ENCODE results near the gene APH1A. TPM values are rescaled to one million over a fixed set of nuclear protein-coding genes. Genes with fewer than 3 reads are reported as not detected.

Gene APH1A
- total and polyA plus RNA-seq, 2 of the 13 experiments (the other 11 are each of a cell fraction or from before 2014, with no cell fraction given) = 114 to 130 TPM

GRCh38 chr1:150309758-150310508 lies 41.1 kb upstream of the APH1A start:
- POLR2A ChIA-PET = no interaction called here
- 87% methylated on average over 10 of the region's 10 CpGs for WGBS (ENCODE audit: low lambda C conversion rate)
- peaks cover 0 to 15% of the 10 kb centered on the region in 2 experiments; a peak in 1 of 5 replicates for H3K36me3 ChIP-seq (replicated peaks in 1 of 2; ENCODE audit: control insufficient read depth in 1 of 2, insufficient read depth in 2 of 2, low read length in 2 of 2)
- TF ChIP-seq ZNF441 (CRISPR knock-in tag; IDR thresholded peaks at IDR 0.05; ENCODE audit: borderline replicate concordance) (no peak), ZHX2 (IDR thresholded peaks at IDR 0.05; ENCODE audit: low read depth) (no peak), ZHX2 (CRISPR knock-in tag; IDR thresholded peaks at IDR 0.05; ENCODE audit: borderline replicate concordance) (no peak), PREB (CRISPR knock-in tag; IDR thresholded peaks at IDR 0.05) (no peak), ZNF12 (CRISPR knock-in tag; IDR thresholded peaks at IDR 0.05) (no peak), SRSF9 (IDR thresholded peaks at IDR 0.05; ENCODE audit: borderline replicate concordance, insufficient read depth, low read depth, low read length, poor library complexity, severe bottlenecking) (no peak), AGO2 (optimal IDR thresholded peaks at IDR 0.05; ENCODE audit: low read depth, low read length) (no peak), SATB2 (CRISPR knock-in tag; IDR thresholded peaks at IDR 0.05) (no peak), ZNF513 (CRISPR knock-in tag; conservative IDR thresholded peaks at IDR 0.05) (no peak), SUZ12 (IDR thresholded peaks at IDR 0.05; ENCODE audit: low read depth, low read length) (no peak), ZNF350 (CRISPR knock-in tag; IDR thresholded peaks at IDR 0.05; ENCODE audit: borderline replicate concordance, low read depth) (no peak), CBX2 (IDR thresholded peaks at IDR 0.05; ENCODE audit: low read depth, low read length) (no peak), CBX2 (CRISPR knock-in tag; IDR thresholded peaks at IDR 0.05; ENCODE audit: low read depth) (no peak), IRX3 (CRISPR knock-in tag; IDR thresholded peaks at IDR 0.05; ENCODE audit: borderline replicate concordance, low read depth) (no peak), MXI1 (IDR thresholded peaks at IDR 0.05; ENCODE audit: borderline replicate concordance, low read depth, low read length) (no peak), ZNF274 (CRISPR knock-in tag; IDR thresholded peaks at IDR 0.05) (no peak), ZSCAN9 (CRISPR knock-in tag; IDR thresholded peaks at IDR 0.05; ENCODE audit: borderline replicate concordance) (no peak)

More at GRCh38 chr1:150309758-150310508, 41.1 kb upstream of the APH1A start:
- intact Hi-C loops (cut with micrococcal nuclease; ENCODE audit: unreplicated experiment) = no loop called here
- peaks cover 9% of the 10 kb centered on the region for H3K4me1 ChIP-seq (ENCODE audit: insufficient read depth, low read length)
- TSS peak; percentile 73 for BruUV-seq (replicated peaks)
- DNase-seq (ENCODE audit: low spot score) = no peak
- H3K9ac ChIP-seq (ENCODE audit: insufficient read depth, low read depth, low read length) = no peak overlapping the region
- no peaks in the 10 kb centered on the region for H3K79me2 ChIP-seq (ENCODE audit: insufficient read depth, low read length)
- H3K27ac ChIP-seq (ENCODE audit: extremely low read length, insufficient read depth, low read length) = no peak overlapping the region
- H3K27me3 ChIP-seq (ENCODE audit: control insufficient read depth in 1 of 2, insufficient read depth in 2 of 2, low read length in 2 of 2) = no peaks in the 10 kb centered on the region
- no peak overlapping the region for H2AFZ ChIP-seq (ENCODE audit: low read length)
- H4K20me1 ChIP-seq (ENCODE audit: insufficient read depth, low read length) = no peaks in the 10 kb centered on the region
- no peak overlapping the region for H3K4me2 ChIP-seq (ENCODE audit: low read depth, low read length)
- CTCF ChIA-PET (ENCODE audit: low intra/inter-chr PET ratio, low total read pairs) = no interaction called here
- no peak for ATAC-seq
- in situ Hi-C loops (cut with HindIII; ENCODE audit: extremely low pct_ligation_motif_present, low pct_unique_long_range_greater_than_20kb) = no loop called here
- no peaks in the 10 kb centered on the region for H3K9me3 ChIP-seq (ENCODE audit: low read length)
- no peak overlapping the region for H3K4me3 ChIP-seq (replicated peaks in 1 of 3; ENCODE audit: insufficient read depth in 1 of 3, low read depth in 2 of 3, low read length in 3 of 3)
- no peak for FAIRE-seq

All from HepG2 (cell line).